NCI-H345 (cell line): ENCODE measurements around the gene RNF130.

ENCODE experiments used
- DNase-seq: peaks from one replicate; lab custom pipeline; 2025; lab: John Stamatoyannopoulos, UW

Gene RNF130

GRCh38 chr5:180071531-180072255 lies at the start of gene RNF130:
RNF130 (minus strand) TSS chr5:180071759; CDS start chr5:180071702, 57 bp downstream.
- DNase-seq: peak; percentile 92

GRCh38 chr5:180120237-180121101 lies 48.9 kb upstream of the RNF130 start:
- no peak for DNase-seq

- DNase-seq: no peak
Observed at GRCh38 chr5:180119903-180120236, 48.3 kb upstream of the RNF130 start.

- DNase-seq: no peak
Observed at GRCh38 chr5:180119031-180119902, 47.7 kb upstream of the RNF130 start.

- no peak for DNase-seq
Observed at GRCh38 chr5:180118391-180118791, 46.8 kb upstream of the RNF130 start.

GRCh38 chr5:180117000-180117725 lies 45.6 kb upstream of the RNF130 start:
- no peak for DNase-seq

GRCh38 chr5:180116077-180116999 lies 44.8 kb upstream of the RNF130 start:
- no peak for DNase-seq

- no peak for DNase-seq
Observed at GRCh38 chr5:180115326-180116076, 43.9 kb upstream of the RNF130 start.

GRCh38 chr5:180114304-180115003 lies 42.9 kb upstream of the RNF130 start:
- no peak for DNase-seq

- DNase-seq: no peak
Observed at GRCh38 chr5:180113660-180114303, 42.2 kb upstream of the RNF130 start.

- no peak for DNase-seq
Observed at GRCh38 chr5:180112181-180112861, 40.8 kb upstream of the RNF130 start.

- no peak for DNase-seq
Observed at GRCh38 chr5:180111273-180112002, 39.9 kb upstream of the RNF130 start.

GRCh38 chr5:180109920-180110319 lies 38.4 kb upstream of the RNF130 start:
- DNase-seq: no peak

- DNase-seq: no peak
Observed at GRCh38 chr5:180107005-180107404, 35.4 kb upstream of the RNF130 start.

- no peak for DNase-seq
Observed at GRCh38 chr5:180105827-180106312, 34.3 kb upstream of the RNF130 start.

- no peak for DNase-seq
Observed at GRCh38 chr5:180104168-180104530, 32.6 kb upstream of the RNF130 start.

- no peak for DNase-seq
Observed at GRCh38 chr5:180103487-180104167, 32.1 kb upstream of the RNF130 start.
